Upper lobe of left lung (tissue), 4 donors: ENCODE measurements around the gene PAPPA.

Experiments
- CTCF ChIP-seq, 6 experiments: fragments of 450-650 bp in 4 of 6; fragments of 200-600 bp in 2 of 6; sonication (generic) in 2 of 6; IDR thresholded peaks; one replicate each; pipeline ENCODE4 v1.5.1; 2016 to 2019; ENCODE audit warnings: antibody characterized with exemption in 6 of 6
- EP300 ChIP-seq, 4 donors: sonication (generic); formaldehyde crosslinking; IDR thresholded peaks; one replicate each; pipeline ENCODE4 v1.5.1; 2017; ENCODE audit warnings: antibody characterized with exemption in 4 of 4, control low read depth in 2 of 4
- POLR2A ChIP-seq, 4 donors: fragments of 450-650 bp; IDR thresholded peaks; one replicate each; pipeline ENCODE4 v1.5.1; 2016 to 2017; ENCODE audit warnings: antibody characterized with exemption in 4 of 4, mild to moderate bottlenecking in 2 of 4
- POLR2AphosphoS5 ChIP-seq, 2 donors: sonication (generic); formaldehyde crosslinking; IDR thresholded peaks; one replicate each; pipeline ENCODE4 v1.5.1; 2017; ENCODE audit warnings: antibody characterized with exemption in 2 of 2

DNA sequence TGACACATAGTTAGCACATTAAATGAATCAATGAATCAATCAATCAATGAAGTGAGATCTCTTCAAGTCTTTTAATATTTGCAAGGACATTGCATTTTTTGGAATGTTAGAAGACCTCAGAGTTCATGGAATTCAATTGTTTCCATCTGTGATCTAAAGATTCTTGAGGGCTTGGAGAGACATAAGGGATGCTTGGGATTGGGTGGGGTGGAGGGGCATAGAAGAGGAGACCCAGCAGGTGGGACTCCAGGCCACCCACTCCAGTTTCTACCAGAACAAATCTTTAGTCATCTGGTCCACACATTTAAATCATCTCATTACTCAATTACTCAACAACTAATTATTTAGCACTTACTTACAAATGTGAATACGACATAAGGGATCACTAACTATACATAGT, 282.5 kb downstream of the PAPPA start:
- TF ChIP-seq POLR2A (IDR thresholded peaks at IDR 0.05) (no peak), CTCF (IDR thresholded peaks at IDR 0.05) (no peak), POLR2AphosphoS5 (IDR thresholded peaks at IDR 0.05) (no peak), EP300 (IDR thresholded peaks at IDR 0.05) (no peak)
